WERI-Rb-1 (cell line): ENCODE data around the gene ANO10.

Experiments used
- DNase-seq: peaks from one replicate; pipeline ENCODE4 v3.0.0-alpha.2; 2020
- H3K27ac ChIP-seq: fragments of 250-450 bp; sonication (Bioruptor Pico); 2 replicates; pipeline ENCODE4 v1.5.1; 2020; ENCODE audit warnings: mild to moderate bottlenecking, moderate library complexity
- H3K27me3 ChIP-seq: fragments of 250-450 bp; sonication (Bioruptor Pico); 2 replicates; pipeline ENCODE4 v1.5.1; 2021; ENCODE audit warnings: mild to moderate bottlenecking, low read depth, moderate library complexity; ENCODE audit not compliant: insufficient read depth, severe bottlenecking
- H3K36me3 ChIP-seq: fragments of 250-450 bp; sonication (Bioruptor Pico); 2 replicates; pipeline ENCODE4 v1.5.1; 2020; ENCODE audit warnings: mild to moderate bottlenecking, moderate library complexity
- H3K4me3 ChIP-seq: 2 replicates; pipeline ENCODE4 v1.5.1; 2011; ENCODE audit warnings: low read depth, mild to moderate bottlenecking, control low read depth, low read length
- H3K9me3 ChIP-seq: fragments of 250-450 bp; sonication (Bioruptor Pico); 2 replicates; pipeline ENCODE4 v1.5.1; 2021; ENCODE audit warnings: mild to moderate bottlenecking, moderate library complexity; ENCODE audit not compliant: severe bottlenecking
- CTCF ChIP-seq: IDR thresholded peaks from 2 replicates; pipeline ENCODE4 v1.5.1; 2011; ENCODE audit warnings: low read depth, mild to moderate bottlenecking, control low read depth, inconsistent platforms, low read length

Gene ANO10

DNA sequence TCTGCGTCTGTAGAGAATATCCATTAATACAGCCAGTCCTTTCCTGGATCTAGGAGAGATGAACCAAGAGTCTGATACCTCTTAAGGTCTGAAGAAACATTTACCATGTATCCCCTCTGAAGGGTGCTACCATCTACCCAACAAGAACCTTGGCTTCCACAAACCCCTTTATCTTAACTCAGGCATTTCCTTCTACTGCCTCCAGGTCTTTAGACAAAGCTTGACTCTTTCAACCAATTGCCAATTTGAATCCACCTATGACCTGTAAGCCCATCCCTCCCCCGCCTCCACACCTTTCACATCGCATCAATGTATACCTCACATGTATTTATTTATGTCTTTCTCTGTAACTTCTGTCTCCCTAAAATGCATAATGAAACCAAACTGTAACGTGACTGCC is 196.0 kb downstream of the ANO10 start:
- no peaks in the 10 kb centered on the region for H3K9me3 ChIP-seq

DNA sequence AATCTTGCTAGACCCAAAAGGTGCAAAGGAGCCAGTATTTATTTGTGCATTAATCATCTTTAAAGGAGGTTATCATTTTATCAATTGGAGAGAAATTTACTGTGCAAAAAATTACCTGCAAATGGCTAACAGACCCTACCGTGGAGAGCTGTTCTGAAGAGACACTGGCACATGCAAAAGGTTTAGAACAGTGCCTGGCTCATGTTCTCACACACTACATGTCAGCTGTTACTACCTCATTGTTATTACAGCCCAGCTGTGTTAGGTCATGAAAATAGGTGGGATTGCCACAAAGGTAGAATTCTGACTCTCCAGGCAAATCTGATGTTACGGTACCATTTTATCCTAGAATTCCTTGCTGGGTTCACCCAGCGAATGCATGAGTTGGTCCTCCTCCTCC is 198.2 kb downstream of the ANO10 start:
- Histone ChIP-seq H3K27ac (no peak overlapping the region), H3K4me3 (no peak overlapping the region), H3K36me3 (no peaks in the 10 kb centered on the region), H3K27me3 (no peaks in the 10 kb centered on the region), H3K9me3 (no peaks in the 10 kb centered on the region)
- no peak for DNase-seq
- no peak for TF ChIP-seq CTCF

More for the DNA sequence above, 196.0 kb downstream of the ANO10 start:
- no peak for DNase-seq
- no peak for TF ChIP-seq CTCF
- Histone ChIP-seq H3K4me3 (no peak overlapping the region), H3K36me3 (no peaks in the 10 kb centered on the region), H3K27me3 (no peaks in the 10 kb centered on the region), H3K27ac (no peak overlapping the region)

DNA sequence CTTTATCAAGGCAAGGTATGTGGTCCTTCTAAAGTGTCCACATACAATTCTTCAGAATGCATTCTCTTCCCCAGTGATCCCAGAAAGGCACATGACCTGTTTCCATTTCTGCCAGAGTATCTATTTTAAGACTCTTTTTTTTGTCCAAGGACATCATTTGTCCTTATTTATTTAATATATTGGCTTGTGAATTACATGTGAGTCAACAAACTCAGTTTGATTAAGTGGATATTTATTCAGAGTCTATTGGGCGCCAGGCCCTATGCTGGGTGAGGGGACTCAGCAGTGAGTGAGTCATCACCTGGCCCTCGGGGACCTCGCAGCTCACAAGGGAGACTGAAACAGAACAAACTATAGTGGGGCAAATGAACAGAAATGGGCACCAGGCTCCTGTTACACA is 198.7 kb downstream of the ANO10 start:
- no peaks in the 10 kb centered on the region for H3K9me3 ChIP-seq
- H3K4me3 ChIP-seq: no peak overlapping the region
- no peaks in the 10 kb centered on the region for H3K27me3 ChIP-seq
- no peak for TF ChIP-seq CTCF
- no peak overlapping the region for H3K27ac ChIP-seq
- no peak for DNase-seq
- no peaks in the 10 kb centered on the region for H3K36me3 ChIP-seq

GRCh38 chr3:43418601-43419272 is 203.1 kb downstream of the ANO10 start:
- DNase-seq: no peak
- Histone ChIP-seq H3K4me3 (no peak overlapping the region), H3K27ac (no peak overlapping the region), H3K36me3 (no peaks in the 10 kb centered on the region), H3K9me3 (no peaks in the 10 kb centered on the region), H3K27me3 (no peaks in the 10 kb centered on the region)
- no peak for TF ChIP-seq CTCF

- H3K36me3 ChIP-seq: no peaks in the 10 kb centered on the region
- H3K4me3 ChIP-seq: no peak overlapping the region
- no peak for DNase-seq
- no peak overlapping the region for H3K27ac ChIP-seq
- H3K27me3 ChIP-seq: no peaks in the 10 kb centered on the region
- TF ChIP-seq CTCF: no peak
- H3K9me3 ChIP-seq: no peaks in the 10 kb centered on the region
Observed at GRCh38 chr3:43417133-43417532, 204.7 kb downstream of the ANO10 start.

- no peak for TF ChIP-seq CTCF
- H3K27me3 ChIP-seq: no peaks in the 10 kb centered on the region
- DNase-seq: no peak
- H3K36me3 ChIP-seq: no peaks in the 10 kb centered on the region
- no peak overlapping the region for H3K4me3 ChIP-seq
- H3K9me3 ChIP-seq: no peaks in the 10 kb centered on the region
- no peak overlapping the region for H3K27ac ChIP-seq
Observed at GRCh38 chr3:43415088-43415487, 206.7 kb downstream of the ANO10 start.
